ENCODE results near the gene FEZ2. TPM values are rescaled to one million over a fixed set of nuclear protein-coding genes. Genes with fewer than 3 reads are reported as not detected.

FEZ2 gene
- total and polyA plus RNA-seq, 2 experiments from 2014 or later, result 28.0 to 32.9 TPM

DNA sequence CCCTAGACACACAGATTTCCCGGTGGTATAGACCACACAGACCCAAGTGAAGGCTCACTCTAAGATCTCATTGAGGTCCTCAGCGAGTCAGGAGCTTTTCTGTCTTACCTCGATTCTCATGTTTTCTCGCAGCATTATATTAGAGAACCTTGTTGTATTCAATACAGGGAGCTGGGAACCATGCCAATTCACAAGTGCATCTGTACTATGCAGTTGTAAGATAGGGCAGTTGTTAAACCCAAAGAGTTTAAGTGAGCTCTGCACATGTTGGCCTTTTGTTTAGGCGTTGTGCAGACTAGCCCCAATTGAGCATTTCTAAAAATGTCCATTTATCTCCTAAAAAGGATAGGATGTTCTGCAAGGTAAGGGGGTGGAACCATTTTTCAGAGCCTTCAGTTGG is 59.6 kb downstream of the FEZ2 start:
- Histone ChIP-seq H3K9me2 (ENCODE audit: insufficient read depth) (no peaks in the 10 kb centered on the region; the same call in 1 of the 2 replicates), H2AFZ (no peak overlapping the region), H3K4me1 (ENCODE audit: insufficient read depth) (no peaks in the 10 kb centered on the region), H3K79me2 (replicated peaks; ENCODE audit: insufficient read depth) (no peaks in the 10 kb centered on the region), H3K4me3 (no peak overlapping the region), H3K27me3 (ENCODE audit: insufficient read depth) (no peaks in the 10 kb centered on the region), H3K4me2 (no peak overlapping the region), H4K20me1 (replicated peaks; ENCODE audit: insufficient read depth) (peaks cover 10% of the 10 kb centered on the region), H3K36me3 (ENCODE audit: insufficient read depth) (peaks cover 13% of the 10 kb centered on the region), H3K27ac (ENCODE audit: low read depth) (no peak overlapping the region), H3F3A (replicated peaks; ENCODE audit: low read depth) (no peaks in the 10 kb centered on the region)
- TF ChIP-seq CREB1 (CRISPR knock-in tag; IDR thresholded peaks at IDR 0.05; ENCODE audit: low read depth) (no peak), EZH2 (IDR thresholded peaks at IDR 0.05; ENCODE audit: low read depth, unreplicated experiment) (no peak), EZH2phosphoT487 (IDR thresholded peaks at IDR 0.05; ENCODE audit: unreplicated experiment) (no peak), ZNF331 (CRISPR knock-in tag; IDR thresholded peaks at IDR 0.05; ENCODE audit: low read depth) (no peak), ZNF462 (CRISPR knock-in tag; IDR thresholded peaks at IDR 0.05) (no peak), STAT1 (IDR thresholded peaks at IDR 0.05; ENCODE audit: unreplicated experiment) (no peak), NANOG (IDR thresholded peaks at IDR 0.05; ENCODE audit: borderline replicate concordance) (no peak), POLR2AphosphoS5 (IDR thresholded peaks at IDR 0.05; ENCODE audit: low read depth) (no peak), ZNF114 (CRISPR knock-in tag; IDR thresholded peaks at IDR 0.05) (no peak), JUNB (IDR thresholded peaks at IDR 0.05; ENCODE audit: unreplicated experiment) (no peak)
- TF ChIP-seq, protein P1, sequence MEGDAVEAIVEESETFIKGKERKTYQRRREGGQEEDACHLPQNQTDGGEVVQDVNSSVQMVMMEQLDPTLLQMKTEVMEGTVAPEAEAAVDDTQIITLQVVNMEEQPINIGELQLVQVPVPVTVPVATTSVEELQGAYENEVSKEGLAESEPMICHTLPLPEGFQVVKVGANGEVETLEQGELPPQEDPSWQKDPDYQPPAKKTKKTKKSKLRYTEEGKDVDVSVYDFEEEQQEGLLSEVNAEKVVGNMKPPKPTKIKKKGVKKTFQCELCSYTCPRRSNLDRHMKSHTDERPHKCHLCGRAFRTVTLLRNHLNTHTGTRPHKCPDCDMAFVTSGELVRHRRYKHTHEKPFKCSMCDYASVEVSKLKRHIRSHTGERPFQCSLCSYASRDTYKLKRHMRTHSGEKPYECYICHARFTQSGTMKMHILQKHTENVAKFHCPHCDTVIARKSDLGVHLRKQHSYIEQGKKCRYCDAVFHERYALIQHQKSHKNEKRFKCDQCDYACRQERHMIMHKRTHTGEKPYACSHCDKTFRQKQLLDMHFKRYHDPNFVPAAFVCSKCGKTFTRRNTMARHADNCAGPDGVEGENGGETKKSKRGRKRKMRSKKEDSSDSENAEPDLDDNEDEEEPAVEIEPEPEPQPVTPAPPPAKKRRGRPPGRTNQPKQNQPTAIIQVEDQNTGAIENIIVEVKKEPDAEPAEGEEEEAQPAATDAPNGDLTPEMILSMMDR (conservative IDR thresholded peaks at IDR 0.05; ENCODE audit: low read depth in 2 of 2), result no peak
- TF ChIP-seq, protein P2, sequence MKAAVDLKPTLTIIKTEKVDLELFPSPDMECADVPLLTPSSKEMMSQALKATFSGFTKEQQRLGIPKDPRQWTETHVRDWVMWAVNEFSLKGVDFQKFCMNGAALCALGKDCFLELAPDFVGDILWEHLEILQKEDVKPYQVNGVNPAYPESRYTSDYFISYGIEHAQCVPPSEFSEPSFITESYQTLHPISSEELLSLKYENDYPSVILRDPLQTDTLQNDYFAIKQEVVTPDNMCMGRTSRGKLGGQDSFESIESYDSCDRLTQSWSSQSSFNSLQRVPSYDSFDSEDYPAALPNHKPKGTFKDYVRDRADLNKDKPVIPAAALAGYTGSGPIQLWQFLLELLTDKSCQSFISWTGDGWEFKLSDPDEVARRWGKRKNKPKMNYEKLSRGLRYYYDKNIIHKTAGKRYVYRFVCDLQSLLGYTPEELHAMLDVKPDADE (IDR thresholded peaks at IDR 0.05), result no peak
- TF ChIP-seq, protein P3, sequence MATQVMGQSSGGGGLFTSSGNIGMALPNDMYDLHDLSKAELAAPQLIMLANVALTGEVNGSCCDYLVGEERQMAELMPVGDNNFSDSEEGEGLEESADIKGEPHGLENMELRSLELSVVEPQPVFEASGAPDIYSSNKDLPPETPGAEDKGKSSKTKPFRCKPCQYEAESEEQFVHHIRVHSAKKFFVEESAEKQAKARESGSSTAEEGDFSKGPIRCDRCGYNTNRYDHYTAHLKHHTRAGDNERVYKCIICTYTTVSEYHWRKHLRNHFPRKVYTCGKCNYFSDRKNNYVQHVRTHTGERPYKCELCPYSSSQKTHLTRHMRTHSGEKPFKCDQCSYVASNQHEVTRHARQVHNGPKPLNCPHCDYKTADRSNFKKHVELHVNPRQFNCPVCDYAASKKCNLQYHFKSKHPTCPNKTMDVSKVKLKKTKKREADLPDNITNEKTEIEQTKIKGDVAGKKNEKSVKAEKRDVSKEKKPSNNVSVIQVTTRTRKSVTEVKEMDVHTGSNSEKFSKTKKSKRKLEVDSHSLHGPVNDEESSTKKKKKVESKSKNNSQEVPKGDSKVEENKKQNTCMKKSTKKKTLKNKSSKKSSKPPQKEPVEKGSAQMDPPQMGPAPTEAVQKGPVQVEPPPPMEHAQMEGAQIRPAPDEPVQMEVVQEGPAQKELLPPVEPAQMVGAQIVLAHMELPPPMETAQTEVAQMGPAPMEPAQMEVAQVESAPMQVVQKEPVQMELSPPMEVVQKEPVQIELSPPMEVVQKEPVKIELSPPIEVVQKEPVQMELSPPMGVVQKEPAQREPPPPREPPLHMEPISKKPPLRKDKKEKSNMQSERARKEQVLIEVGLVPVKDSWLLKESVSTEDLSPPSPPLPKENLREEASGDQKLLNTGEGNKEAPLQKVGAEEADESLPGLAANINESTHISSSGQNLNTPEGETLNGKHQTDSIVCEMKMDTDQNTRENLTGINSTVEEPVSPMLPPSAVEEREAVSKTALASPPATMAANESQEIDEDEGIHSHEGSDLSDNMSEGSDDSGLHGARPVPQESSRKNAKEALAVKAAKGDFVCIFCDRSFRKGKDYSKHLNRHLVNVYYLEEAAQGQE (IDR thresholded peaks at IDR 0.05; ENCODE audit: unreplicated experiment), result no peak
- Mint-ChIP-seq H3K4me1 (no peaks in the 10 kb centered on the region), H3K36me3 (ENCODE audit: low read depth) (peaks cover 24% of the 10 kb centered on the region), H3K27ac (peak overlapping the region; percentile 21; the same call in 1 of the 2 replicates), H3K27me3 (ENCODE audit: insufficient read depth, low read depth, poor library complexity) (peaks cover 2% of the 10 kb centered on the region), H3K4me3 (no peak overlapping the region), H3K9me3 (no peaks in the 10 kb centered on the region)
- ATAC-seq, result no peak
- no peak for DNase-seq (ENCODE audit: low spot score)

Measured in GM23338 (cell line).